ENCODE data around the gene NQO1. TPM values are rescaled to one million over a fixed set of nuclear protein-coding genes. Genes with fewer than 3 reads are reported as not detected.

The NQO1 gene
- total and polyA plus RNA-seq, 2 experiments from 2014 or later, result 2.1 to 10.8 TPM

- Histone ChIP-seq H3K4me1 (ENCODE audit: low read depth) (peaks cover 5% of the 10 kb centered on the region), H3K36me3 (peaks cover 5% of the 10 kb centered on the region), H3K4me3 (no peak overlapping the region), H3K27ac (no peak overlapping the region), H3K27me3 (no peaks in the 10 kb centered on the region), H3K9me3 (ENCODE audit: low read depth) (no peaks in the 10 kb centered on the region)
- no peak for DNase-seq (ENCODE audit: low read depth in 1 of 2, low spot score in 1 of 2)
- no peak for TF ChIP-seq CTCF (IDR thresholded peaks at IDR 0.05; ENCODE audit: low read depth, low read length)
Observed at GRCh38 chr16:69756705-69757104, 30.3 kb upstream of the NQO1 start.

GRCh38 chr16:69754469-69755310 lies 28.3 kb upstream of the NQO1 start, which contains the start of gene NOB1:
Gene NOB1, minus strand, starts transcription at chr16:69754926. Its CDS starts 16 bp downstream, at chr16:69754910.
- Histone ChIP-seq H3K4me1 (ENCODE audit: low read depth) (peaks cover 5% of the 10 kb centered on the region), H3K4me3 (peak within 1 kb of the TSS; percentile 77), H3K36me3 (peaks cover 8% of the 10 kb centered on the region), H3K9me3 (ENCODE audit: low read depth) (no peaks in the 10 kb centered on the region), H3K27ac (peak within 1 kb of the TSS; percentile 63), H3K27me3 (no peaks in the 10 kb centered on the region)
- peak; percentile 98 for DNase-seq (ENCODE audit: low read depth in 1 of 2, low spot score in 1 of 2)
- peak; percentile 97 for TF ChIP-seq CTCF (IDR thresholded peaks at IDR 0.05; ENCODE audit: low read depth, low read length)

GRCh38 chr16:69754143-69754468 lies 27.7 kb upstream of the NQO1 start:
- no peak for TF ChIP-seq CTCF (IDR thresholded peaks at IDR 0.05; ENCODE audit: low read depth, low read length)
- no peak for DNase-seq (ENCODE audit: low read depth in 1 of 2, low spot score in 1 of 2)
- Histone ChIP-seq H3K36me3 (peaks cover 13% of the 10 kb centered on the region), H3K27ac (peak overlapping the region; percentile 63), H3K4me3 (peak overlapping the region; percentile 77), H3K4me1 (ENCODE audit: low read depth) (peaks cover 5% of the 10 kb centered on the region), H3K9me3 (ENCODE audit: low read depth) (no peaks in the 10 kb centered on the region), H3K27me3 (no peaks in the 10 kb centered on the region)

- H3K27ac ChIP-seq, result no peak overlapping the region
- H3K4me1 ChIP-seq (ENCODE audit: low read depth), result peaks cover 5% of the 10 kb centered on the region
- H3K4me3 ChIP-seq, result no peak overlapping the region
- DNase-seq (ENCODE audit: low read depth in 1 of 2, low spot score in 1 of 2), result no peak
- H3K27me3 ChIP-seq, result no peaks in the 10 kb centered on the region
- no peak for TF ChIP-seq CTCF (IDR thresholded peaks at IDR 0.05; ENCODE audit: low read depth, low read length)
- no peaks in the 10 kb centered on the region for H3K9me3 ChIP-seq (ENCODE audit: low read depth)
- H3K36me3 ChIP-seq, result peaks cover 53% of the 10 kb centered on the region
Observed at GRCh38 chr16:69748694-69749345, 22.5 kb upstream of the NQO1 start.

- TF ChIP-seq CTCF (IDR thresholded peaks at IDR 0.05; ENCODE audit: low read depth, low read length), result no peak
- H3K4me1 ChIP-seq (ENCODE audit: low read depth), result no peaks in the 10 kb centered on the region
- no peak for DNase-seq (ENCODE audit: low read depth in 1 of 2, low spot score in 1 of 2)
- peaks cover 62% of the 10 kb centered on the region for H3K36me3 ChIP-seq
- no peaks in the 10 kb centered on the region for H3K27me3 ChIP-seq
- H3K4me3 ChIP-seq, result no peak overlapping the region
- H3K27ac ChIP-seq, result no peak overlapping the region
- H3K9me3 ChIP-seq (ENCODE audit: low read depth), result no peaks in the 10 kb centered on the region
Observed at GRCh38 chr16:69747115-69747514, 20.8 kb upstream of the NQO1 start.

Measured in cardiac muscle cell (in vitro differentiated cells and primary cell).